ENCODE results near the gene PRDM1.

The PRDM1 gene

GRCh38 chr6:106116125-106116832 is 30.1 kb downstream of the PRDM1 start:
- ATAC-seq, result no peak
- DNase-seq, result no peak

GRCh38 chr6:106117579-106117978 is 31.4 kb downstream of the PRDM1 start:
- ATAC-seq, result peak; percentile 81
- peak; percentile 63 for DNase-seq

- peak; percentile 51 for DNase-seq
- peak; percentile 8 for ATAC-seq
Measured at GRCh38 chr6:106118835-106119431, 32.8 kb downstream of the PRDM1 start.

- ATAC-seq, result no peak
- no peak for DNase-seq
Measured at GRCh38 chr6:106119546-106119945, 33.4 kb downstream of the PRDM1 start.

- ATAC-seq (no peak), DNase-seq (no peak)
Measured at GRCh38 chr6:106120006-106120405, 33.9 kb downstream of the PRDM1 start.

GRCh38 chr6:106120406-106120805 is 34.3 kb downstream of the PRDM1 start:
- DNase-seq, result no peak
- ATAC-seq, result no peak

- DNase-seq (no peak), ATAC-seq (no peak)
Measured at GRCh38 chr6:106122306-106122918, 36.3 kb downstream of the PRDM1 start.

- ATAC-seq, result no peak
- no peak for DNase-seq
Measured at GRCh38 chr6:106122938-106123656, 37.0 kb downstream of the PRDM1 start.

GRCh38 chr6:106124015-106124414 is 37.9 kb downstream of the PRDM1 start:
- ATAC-seq (no peak), DNase-seq (no peak)

GRCh38 chr6:106124437-106125430 is 38.6 kb downstream of the PRDM1 start:
- ATAC-seq (peak; percentile 45), DNase-seq (no peak)

- DNase-seq (peak; percentile 40), ATAC-seq (peak; percentile 71)
Measured at GRCh38 chr6:106125925-106126435, 39.8 kb downstream of the PRDM1 start.

- ATAC-seq, result no peak
- DNase-seq, result no peak
Measured at GRCh38 chr6:106126482-106126881, 40.3 kb downstream of the PRDM1 start.

- ATAC-seq, result no peak
Measured at GRCh38 chr6:106128981-106129781, 43.0 kb downstream of the PRDM1 start.

GRCh38 chr6:106132153-106132698 is 46.1 kb downstream of the PRDM1 start:
- ATAC-seq (no peak), DNase-seq (no peak)

More at GRCh38 chr6:106128981-106129781, 43.0 kb downstream of the PRDM1 start:
- no peak for DNase-seq

GRCh38 chr6:106133040-106133439 is 46.9 kb downstream of the PRDM1 start:
- ATAC-seq, result no peak
- DNase-seq, result no peak

GRCh38 chr6:106134087-106134770 is 48.1 kb downstream of the PRDM1 start:
- ATAC-seq (no peak), DNase-seq (no peak)

GRCh38 chr6:106134906-106135634 is 48.9 kb downstream of the PRDM1 start:
- DNase-seq, result no peak
- peak; percentile 77 for ATAC-seq

GRCh38 chr6:106135911-106136571 is 49.9 kb downstream of the PRDM1 start:
- no peak for ATAC-seq

More at GRCh38 chr6:106135911-106136571, 49.9 kb downstream of the PRDM1 start:
- no peak for DNase-seq
